Measurements from ENCODE around the gene METAP1.
"Not testable (repeated sequence)": the region's sequence is repeated elsewhere in the genome, so short reads cannot be mapped to it uniquely, and the experiment has no call there.

The METAP1 gene

DNA sequence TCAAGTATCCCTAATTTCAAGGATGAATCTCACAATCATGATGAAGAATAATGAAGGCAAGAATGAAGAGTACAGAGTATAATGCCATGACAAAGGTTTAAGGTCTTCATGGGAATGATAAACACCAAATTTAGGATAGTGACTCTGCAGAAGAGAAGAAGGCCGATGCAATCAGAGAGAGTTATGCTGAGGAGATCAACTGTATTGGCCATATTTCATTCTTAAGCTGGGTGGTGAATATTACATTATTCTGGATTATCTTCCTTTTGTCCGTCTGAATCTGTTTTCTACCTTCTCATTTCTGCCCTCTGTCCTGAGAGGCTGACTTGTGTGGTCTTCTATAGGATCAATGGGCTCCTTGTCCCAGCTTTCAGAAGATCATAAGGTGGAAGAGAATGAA, 7.8 kb upstream of the METAP1 start:
- H3K9me3 ChIP-seq (ENCODE audit: severe bottlenecking), result no peaks in the 10 kb centered on the region
- H3K4me1 ChIP-seq (ENCODE audit: insufficient read depth, poor library complexity, severe bottlenecking), result no peaks in the 10 kb centered on the region
- no peaks in the 10 kb centered on the region for H3K36me3 ChIP-seq (ENCODE audit: low read depth)
- DNase-seq (ENCODE audit: low spot score) (no peak), ATAC-seq (ENCODE audit: low read depth) (no peak)
- TF ChIP-seq, protein P1, sequence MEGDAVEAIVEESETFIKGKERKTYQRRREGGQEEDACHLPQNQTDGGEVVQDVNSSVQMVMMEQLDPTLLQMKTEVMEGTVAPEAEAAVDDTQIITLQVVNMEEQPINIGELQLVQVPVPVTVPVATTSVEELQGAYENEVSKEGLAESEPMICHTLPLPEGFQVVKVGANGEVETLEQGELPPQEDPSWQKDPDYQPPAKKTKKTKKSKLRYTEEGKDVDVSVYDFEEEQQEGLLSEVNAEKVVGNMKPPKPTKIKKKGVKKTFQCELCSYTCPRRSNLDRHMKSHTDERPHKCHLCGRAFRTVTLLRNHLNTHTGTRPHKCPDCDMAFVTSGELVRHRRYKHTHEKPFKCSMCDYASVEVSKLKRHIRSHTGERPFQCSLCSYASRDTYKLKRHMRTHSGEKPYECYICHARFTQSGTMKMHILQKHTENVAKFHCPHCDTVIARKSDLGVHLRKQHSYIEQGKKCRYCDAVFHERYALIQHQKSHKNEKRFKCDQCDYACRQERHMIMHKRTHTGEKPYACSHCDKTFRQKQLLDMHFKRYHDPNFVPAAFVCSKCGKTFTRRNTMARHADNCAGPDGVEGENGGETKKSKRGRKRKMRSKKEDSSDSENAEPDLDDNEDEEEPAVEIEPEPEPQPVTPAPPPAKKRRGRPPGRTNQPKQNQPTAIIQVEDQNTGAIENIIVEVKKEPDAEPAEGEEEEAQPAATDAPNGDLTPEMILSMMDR (IDR thresholded peaks at IDR 0.05; ENCODE audit: poor library complexity, severe bottlenecking), result no peak
- H3K4me3 ChIP-seq (ENCODE audit: severe bottlenecking), result no peak overlapping the region
- no peaks in the 10 kb centered on the region for H3K27me3 ChIP-seq (ENCODE audit: insufficient read depth, poor library complexity, severe bottlenecking)
- no peak overlapping the region for H3K27ac ChIP-seq (ENCODE audit: poor library complexity, severe bottlenecking)

DNA sequence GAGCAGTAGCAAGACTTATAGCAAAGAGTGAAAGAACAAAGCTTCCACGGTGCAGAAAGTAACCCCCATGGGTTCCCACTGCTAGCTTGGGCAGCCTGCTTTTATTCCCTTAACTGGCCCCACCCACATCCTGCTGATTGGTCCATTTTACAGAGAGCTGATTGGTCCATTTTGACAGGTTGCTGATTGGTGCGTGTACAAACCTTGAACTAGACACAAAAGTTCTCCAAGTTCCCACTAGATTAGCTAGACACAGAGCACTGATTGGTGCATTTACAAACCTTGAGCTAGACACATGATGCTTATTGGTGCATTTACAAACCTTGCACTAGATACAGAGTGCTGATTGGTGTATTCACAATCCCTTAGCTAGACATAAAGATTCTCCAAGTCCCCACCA, 2.7 kb upstream of the METAP1 start:
- ATAC-seq (ENCODE audit: low read depth); H3K27me3 ChIP-seq (ENCODE audit: insufficient read depth, poor library complexity, severe bottlenecking); H3K4me3 ChIP-seq (ENCODE audit: severe bottlenecking); H3K27ac ChIP-seq (ENCODE audit: poor library complexity, severe bottlenecking); DNase-seq (ENCODE audit: low spot score); H3K9me3 ChIP-seq (ENCODE audit: severe bottlenecking); H3K36me3 ChIP-seq (ENCODE audit: low read depth): not testable (repeated sequence)
- peaks cover 16% of the 10 kb centered on the region for H3K4me1 ChIP-seq (ENCODE audit: insufficient read depth, poor library complexity, severe bottlenecking)

DNA sequence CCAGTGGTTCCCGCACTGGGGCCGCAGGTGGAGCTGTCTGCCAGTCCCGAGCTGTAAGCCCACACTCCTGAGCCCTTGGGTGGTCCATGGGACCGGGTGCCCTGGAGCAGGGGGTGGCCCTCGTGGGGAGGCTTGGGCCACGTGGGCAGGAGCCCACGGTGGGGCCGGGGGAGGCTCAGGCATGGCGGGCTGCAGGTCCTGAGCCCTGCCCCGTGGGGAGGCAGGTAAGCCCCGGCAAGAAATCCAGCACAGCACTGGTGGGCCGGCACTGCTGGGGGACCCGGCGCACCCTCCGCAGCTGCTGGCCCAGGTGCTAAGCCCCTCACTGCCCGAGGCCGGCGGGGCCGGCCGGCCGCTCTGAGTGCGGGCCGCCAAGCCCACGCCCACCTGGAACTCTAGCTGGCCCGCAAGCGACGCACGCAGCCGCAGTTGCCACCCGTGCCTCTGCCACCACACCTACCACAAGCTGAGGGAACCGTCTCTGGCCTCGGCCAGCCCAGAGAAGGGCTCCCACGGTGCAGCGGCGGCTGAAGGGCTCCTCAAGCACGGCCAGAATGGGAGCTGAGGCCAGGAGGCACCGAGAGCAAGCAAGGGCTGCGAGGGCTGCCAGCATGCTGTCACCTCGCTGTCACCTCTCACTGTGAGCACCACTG, 2.0 kb upstream of the METAP1 start:
- TF ChIP-seq, protein P1 (IDR thresholded peaks at IDR 0.05; ENCODE audit: poor library complexity, severe bottlenecking), result no peak
- H3K4me1 ChIP-seq (ENCODE audit: insufficient read depth, poor library complexity, severe bottlenecking), result peaks cover 18% of the 10 kb centered on the region
- H3K27me3 ChIP-seq (ENCODE audit: insufficient read depth, poor library complexity, severe bottlenecking), result no peaks in the 10 kb centered on the region
- ATAC-seq (ENCODE audit: low read depth) (no peak), DNase-seq (ENCODE audit: low spot score) (no peak)
- H3K4me3 ChIP-seq (ENCODE audit: severe bottlenecking), result no peak overlapping the region
- no peaks in the 10 kb centered on the region for H3K9me3 ChIP-seq (ENCODE audit: severe bottlenecking)
- H3K27ac ChIP-seq (ENCODE audit: poor library complexity, severe bottlenecking), result no peak overlapping the region
- H3K36me3 ChIP-seq (ENCODE audit: low read depth), result no peaks in the 10 kb centered on the region

DNA sequence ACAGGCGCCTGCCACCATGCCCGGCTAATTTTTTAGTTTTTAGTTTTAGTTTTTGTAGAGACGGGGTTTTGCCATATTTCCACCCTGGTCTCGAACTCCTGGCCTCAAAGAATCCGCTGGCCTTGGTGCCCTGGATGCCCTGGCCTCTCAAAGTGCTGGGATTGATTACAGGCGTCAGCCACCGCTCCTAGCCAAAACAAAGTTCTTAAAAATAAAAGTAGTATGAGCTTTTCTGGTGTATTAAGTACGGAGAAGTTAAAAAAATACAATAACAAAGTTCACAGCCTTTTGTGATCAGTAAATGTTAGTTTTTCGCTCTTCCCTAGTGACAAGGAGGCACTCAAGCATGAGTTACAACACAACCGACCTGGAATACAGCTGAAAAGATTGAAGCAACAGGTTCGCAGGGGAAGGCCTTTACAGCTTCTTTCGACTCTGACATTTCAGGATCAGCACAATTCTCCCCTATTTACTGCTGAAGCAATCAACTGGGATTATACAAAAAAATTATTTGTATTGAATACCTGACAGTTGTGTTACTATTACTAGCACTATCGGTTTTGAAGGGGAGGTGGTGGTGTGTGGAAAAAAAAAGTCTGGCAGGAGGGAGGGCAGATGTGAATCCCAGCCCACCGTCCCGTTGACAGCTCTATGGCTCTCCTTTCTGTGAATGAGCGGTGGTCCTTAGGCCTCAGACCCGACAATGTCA, 893 bp upstream of the METAP1 start:
- no peak for ATAC-seq (ENCODE audit: low read depth)
- Histone ChIP-seq H3K4me3 (ENCODE audit: severe bottlenecking) (peak overlapping the region; percentile 92), H3K4me1 (ENCODE audit: insufficient read depth, poor library complexity, severe bottlenecking) (peaks cover 18% of the 10 kb centered on the region), H3K36me3 (ENCODE audit: low read depth) (no peaks in the 10 kb centered on the region), H3K27ac (ENCODE audit: poor library complexity, severe bottlenecking) (peak overlapping the region; percentile 71), H3K27me3 (ENCODE audit: insufficient read depth, poor library complexity, severe bottlenecking) (no peaks in the 10 kb centered on the region), H3K9me3 (ENCODE audit: severe bottlenecking) (no peaks in the 10 kb centered on the region)
- TF ChIP-seq, protein P1 (IDR thresholded peaks at IDR 0.05; ENCODE audit: poor library complexity, severe bottlenecking), result no peak
- DNase-seq (ENCODE audit: low spot score), result no peak

DNA sequence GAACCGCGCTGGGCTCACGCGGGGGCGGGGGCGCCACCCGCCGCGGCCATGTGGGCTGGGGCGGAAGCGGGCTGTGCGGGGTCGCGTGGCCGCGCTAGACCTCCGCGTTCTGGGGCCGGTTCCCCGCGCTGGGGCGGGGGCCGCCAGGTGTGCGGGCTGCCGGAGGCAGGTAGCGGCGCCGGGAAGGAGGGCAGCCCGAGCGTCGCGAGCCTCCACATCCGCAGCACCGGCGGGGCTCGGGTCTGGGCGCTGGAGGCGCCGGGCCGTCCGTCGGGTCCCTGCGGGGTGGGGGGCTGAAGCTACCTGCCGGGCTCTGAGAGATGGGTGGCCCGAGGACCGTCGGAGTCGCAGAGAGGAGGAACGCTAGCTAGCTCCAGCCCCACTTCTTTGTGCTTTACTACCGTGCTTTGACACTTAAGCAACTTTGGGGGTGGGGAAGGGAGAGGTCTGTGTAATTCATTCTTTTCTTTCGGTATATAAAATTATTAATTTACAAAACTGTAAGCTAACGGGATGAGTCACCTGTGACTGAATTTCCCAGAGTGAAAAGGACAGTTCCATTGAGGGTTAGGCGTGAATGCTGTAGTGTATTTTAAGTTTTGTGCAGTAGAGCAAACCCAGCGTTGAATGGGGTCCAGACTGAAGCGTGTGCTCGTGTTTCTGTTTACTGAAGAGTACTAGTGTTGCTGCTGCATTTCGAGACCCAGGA, 689 bp downstream of the METAP1 start:
- TF ChIP-seq, protein P1 (IDR thresholded peaks at IDR 0.05; ENCODE audit: poor library complexity, severe bottlenecking), result no peak
- no peaks in the 10 kb centered on the region for H3K36me3 ChIP-seq (ENCODE audit: low read depth)
- ATAC-seq (ENCODE audit: low read depth), result peak; percentile 24
- no peaks in the 10 kb centered on the region for H3K9me3 ChIP-seq (ENCODE audit: severe bottlenecking)
- H3K4me3 ChIP-seq (ENCODE audit: severe bottlenecking), result peak overlapping the region; percentile 92
- H3K4me1 ChIP-seq (ENCODE audit: insufficient read depth, poor library complexity, severe bottlenecking), result peaks cover 22% of the 10 kb centered on the region
- no peaks in the 10 kb centered on the region for H3K27me3 ChIP-seq (ENCODE audit: insufficient read depth, poor library complexity, severe bottlenecking)
- peak overlapping the region; percentile 71 for H3K27ac ChIP-seq (ENCODE audit: poor library complexity, severe bottlenecking)
- no peak for DNase-seq (ENCODE audit: low spot score)

Measured in RWPE2 (cell line).